Kidney (tissue), 14 donors: ENCODE data around the gene SPNS2. TPM values are rescaled to one million over a fixed set of nuclear protein-coding genes. Genes with fewer than 3 reads are reported as not detected.

Experiments
- DNase-seq, 5 donors: peaks; one replicate each; pipeline ENCODE4 v3.0.0-alpha.2; 2013 to 2020
- FAIRE-seq: peaks from 2 replicates; lab custom pipeline; 2012; peaks lifted over from hg19 to GRCh38; lab: Jason Lieb, UNC
- H3K27ac ChIP-seq, 2 donors: one replicate each; pipeline ENCODE4 v1.7.0; 2013; ENCODE audit warnings: low read depth in 2 of 2, low read length in 2 of 2, inconsistent platforms in 1 of 2
- H3K27me3 ChIP-seq: one replicate; pipeline ENCODE4 v1.7.1; 2013; ENCODE audit warnings: low read length, inconsistent platforms; ENCODE audit not compliant: control insufficient read depth, insufficient read depth
- H3K36me3 ChIP-seq, 3 donors: one replicate each; pipeline versions ENCODE4 v1.7.0 to v1.7.1; 2013; ENCODE audit warnings: low read length in 3 of 3, control low read depth in 1 of 3, inconsistent platforms in 1 of 3; ENCODE audit not compliant: insufficient read depth in 3 of 3, control insufficient read depth in 2 of 3
- H3K4me1 ChIP-seq, 3 donors: one replicate each; pipeline versions ENCODE4 v1.7.0 to v1.7.1; 2013; ENCODE audit warnings: low read length in 3 of 3, inconsistent platforms in 1 of 3, low read depth in 1 of 3; ENCODE audit not compliant: control insufficient read depth in 2 of 3, insufficient read depth in 2 of 3
- H3K4me3 ChIP-seq, 3 donors: one replicate each; pipeline versions ENCODE4 v1.7.0 to v1.8.1; 2013; ENCODE audit warnings: low read length in 3 of 3, control low read depth in 1 of 3, inconsistent platforms in 1 of 3
- H3K9ac ChIP-seq, 3 donors: one replicate each; pipeline versions ENCODE4 v1.7.0 to v1.7.1; 2013; ENCODE audit warnings: low read length in 3 of 3, control low read depth in 1 of 3, inconsistent platforms in 1 of 3
- H3K9me3 ChIP-seq, 3 donors: one replicate each; pipeline versions ENCODE4 v1.7.0 to v1.7.1; 2013; ENCODE audit warnings: low read length in 3 of 3, control low read depth in 1 of 3, inconsistent platforms in 1 of 3; ENCODE audit not compliant: control insufficient read depth in 2 of 3, insufficient read depth in 1 of 3
- CTCF ChIP-seq: IDR thresholded peaks from 3 replicates; pipeline ENCODE4 v1.5.1; 2012; ENCODE audit warnings: mild to moderate bottlenecking, moderate library complexity, borderline replicate concordance; ENCODE audit not compliant: insufficient read depth; ENCODE audit errors: extremely low read depth
- intact Hi-C: fragments of 100-400 bp; cut with DNase I; formaldehyde crosslinking; loops from one replicate; pipeline ENCODE4 v1.11.1; 2022
- polyA plus RNA-seq: library from polyadenylated mRNA; stranded (reverse); fragments of 350-450 nt; fragmentation: Illumina TruSeq; extraction: RNeasy Lipid Tissue Mini Kit (QIAGEN cat#74804); gene quantifications from one replicate; pipeline ENCODE4 v1.2.3, GENCODE V29; 2014; ENCODE audit warnings: low read depth, low replicate concordance; ENCODE audit not compliant: insufficient read depth
- total RNA-seq: library from RNA; stranded (reverse); fragmentation: NEBNext Ultra II Directional; extraction: Animal tissue kit (Norgen Biotek cat#: 25700); gene quantifications from one replicate; pipeline ENCODE4 v1.2.1, GENCODE V29; 2021
- donor health status: control.
- donor health status: control.
- donor health status: control.
- donor health status: control.
- donor health status: control.
- donor health status: DM: yes; HTN: yes; CAD: no.
- donor health status: Normal renal cell carcinoma (clear cell type).

Gene SPNS2
- total and polyA plus RNA-seq, 2 donors from 2014 or later: 60.5 to 75.1 TPM

GRCh38 chr17:4530799-4531730, 32.4 kb downstream of the SPNS2 start:
- Histone ChIP-seq H3K27me3 (no peaks in the 10 kb centered on the region), H3K4me3 (no peak overlapping the region), H3K36me3 (peaks cover 0 to 10% (median 2%) of the 10 kb centered on the region in 3 donors), H3K9ac (no peak overlapping the region), H3K9me3 (no peaks in the 10 kb centered on the region), H3K4me1 (peaks cover 0 to 12% (median 0%) of the 10 kb centered on the region in 3 donors), H3K27ac (peak overlapping the region; percentile 60 to 67)
- intact Hi-C loops: no loop called here
- no peak for TF ChIP-seq CTCF
- no peak for FAIRE-seq
- DNase-seq: peak in 1 of 5 donors; percentile 59

GRCh38 chr17:4531988-4532736, 33.5 kb downstream of the SPNS2 start:
- Histone ChIP-seq H3K9ac (no peak overlapping the region), H3K27ac (peak overlapping the region in 1 of 2 donors; percentile 20), H3K4me1 (peaks cover 0 to 17% (median 0%) of the 10 kb centered on the region in 3 donors), H3K27me3 (no peaks in the 10 kb centered on the region), H3K36me3 (peaks cover 0 to 5% (median 2%) of the 10 kb centered on the region in 3 donors), H3K9me3 (no peaks in the 10 kb centered on the region), H3K4me3 (no peak overlapping the region)
- intact Hi-C loops: no loop called here
- no peak for FAIRE-seq
- no peak for TF ChIP-seq CTCF
- DNase-seq: no peak

DNA sequence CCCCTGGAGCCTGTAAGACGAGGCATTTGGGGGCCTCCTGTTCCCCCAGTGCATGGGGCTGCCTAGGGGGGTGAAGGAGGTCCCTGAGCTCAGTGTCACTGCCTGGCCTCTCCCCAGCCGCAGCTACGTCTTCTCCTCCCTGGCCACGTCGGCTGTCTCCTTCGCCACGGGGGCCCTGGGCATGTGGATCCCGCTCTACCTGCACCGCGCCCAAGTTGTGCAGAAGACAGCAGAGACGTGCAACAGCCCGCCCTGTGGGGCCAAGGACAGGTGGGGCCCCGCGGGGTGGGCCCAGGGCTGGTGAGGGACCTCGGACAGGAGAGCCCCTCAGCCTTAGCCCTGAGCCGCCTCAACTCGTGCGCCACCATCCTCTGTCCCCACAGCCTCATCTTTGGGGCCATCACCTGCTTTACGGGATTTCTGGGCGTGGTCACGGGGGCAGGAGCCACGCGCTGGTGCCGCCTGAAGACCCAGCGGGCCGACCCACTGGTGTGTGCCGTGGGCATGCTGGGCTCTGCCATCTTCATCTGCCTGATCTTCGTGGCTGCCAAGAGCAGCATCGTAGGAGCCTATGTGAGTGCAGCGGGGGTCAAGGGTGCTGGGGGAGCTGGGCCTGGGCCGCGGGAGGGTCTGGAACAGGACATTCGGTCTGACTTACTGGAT, 34.3 kb downstream of the SPNS2 start:
- Histone ChIP-seq H3K4me3 (no peak overlapping the region), H3K9ac (no peak overlapping the region), H3K9me3 (no peaks in the 10 kb centered on the region), H3K27me3 (no peaks in the 10 kb centered on the region), H3K27ac (no peak overlapping the region), H3K4me1 (peaks cover 0 to 19% (median 0%) of the 10 kb centered on the region in 3 donors), H3K36me3 (peaks cover 0 to 4% (median 2%) of the 10 kb centered on the region in 3 donors)
- TF ChIP-seq CTCF: no peak
- DNase-seq: peak in 1 of 5 donors; percentile 68
- no peak for FAIRE-seq
- intact Hi-C loops: no loop called here
